ENCODE data around the gene ZNF280B. TPM values are rescaled to one million over a fixed set of nuclear protein-coding genes. Genes with fewer than 3 reads are reported as not detected.

Gene ZNF280B
- total RNA-seq, 1 experiment from 2014 or later = 5.5 TPM

DNA sequence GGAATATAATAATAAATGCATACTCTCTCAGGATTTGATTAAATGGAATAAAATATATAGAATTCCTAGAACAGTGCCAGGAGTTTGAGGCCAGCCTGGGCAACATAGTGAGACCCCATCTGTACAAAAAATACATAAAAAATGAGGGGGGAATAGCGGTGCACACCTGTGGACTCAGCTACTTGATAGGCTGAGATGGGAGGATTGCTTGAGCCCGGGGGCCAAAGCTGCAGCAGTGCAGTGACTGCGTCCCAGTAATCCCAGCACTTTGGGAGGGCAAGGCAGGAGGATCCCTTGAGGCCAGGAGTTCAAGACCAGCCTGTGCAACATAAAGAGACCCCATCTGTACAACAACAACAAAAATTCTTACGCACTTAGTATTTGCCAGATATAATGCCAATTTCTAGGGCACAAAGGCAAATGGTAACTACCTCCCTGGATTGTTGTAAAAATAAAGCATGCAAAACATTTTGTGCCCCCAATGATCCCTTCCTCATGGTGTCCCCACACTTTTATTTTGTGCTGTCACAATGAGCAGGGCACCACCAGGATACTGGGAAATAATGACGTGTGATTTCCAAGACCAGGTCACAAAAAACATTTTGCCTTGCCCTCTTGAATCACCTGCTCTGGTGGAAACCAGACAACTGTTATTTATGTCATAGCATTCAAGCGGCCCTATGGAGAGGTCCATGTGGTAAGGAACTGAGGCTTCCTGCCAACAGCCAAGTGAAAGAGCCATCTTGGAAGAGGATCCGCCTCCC lies 29.9 kb upstream of the ZNF280B start:
- no peaks in the 10 kb centered on the region for H3K36me3 ChIP-seq (ENCODE audit: control insufficient read depth in 1 of 2, insufficient read depth in 2 of 2, low read length in 2 of 2)
- CTCF ChIA-PET = interaction anchor here (1.4 kb wide), 1 partner anchor 38 kb away, joined by 3 read pairs; no protein-coding TSS in a partner anchor
- intact Hi-C loops (cut with micrococcal nuclease) = no loop called here
- H3K9me2 ChIP-seq (ENCODE audit: insufficient read depth) = no peaks in the 10 kb centered on the region
- no peak overlapping the region for H3K9ac ChIP-seq (ENCODE audit: low read length)
- RAD21 ChIA-PET (ENCODE audit: low non-redundant PET in 1 of 2, low total read pairs in 2 of 2, uncharacterized antibody in 2 of 2, unreplicated experiment in 2 of 2) = no interaction called here
- H4K20me1 ChIP-seq (ENCODE audit: insufficient read depth) = no peaks in the 10 kb centered on the region
- DNase-seq (ENCODE audit: low read depth, low spot score) (no peak), ATAC-seq (no peak)
- TF ChIP-seq FOSL1 (IDR thresholded peaks at IDR 0.05; ENCODE audit: low read depth) = no peak
- no peak for TF ChIP-seq YY1 (IDR thresholded peaks at IDR 0.05; ENCODE audit: extremely low read depth, insufficient replicate concordance, low read depth, low read length)
- no peak for TF ChIP-seq EZH2phosphoT487 (IDR thresholded peaks at IDR 0.05; ENCODE audit: borderline replicate concordance)
- TF ChIP-seq ZNF274 (IDR thresholded peaks at IDR 0.05; ENCODE audit: low read depth, low read length) = no peak
- no peak for TF ChIP-seq SRF (IDR thresholded peaks at IDR 0.05; ENCODE audit: low read depth)
- H3K27me3 ChIP-seq (ENCODE audit: insufficient read depth, low read length) = no peaks in the 10 kb centered on the region
- no peak overlapping the region for H3K27ac ChIP-seq (ENCODE audit: low read depth, low read length)
- BruUV-seq (replicated peaks) = no TSS peak
- H3K4me3 ChIP-seq (replicated peaks in 1 of 2; ENCODE audit: low read depth in 1 of 2, low read length in 2 of 2) = no peak overlapping the region
- POLR2A ChIA-PET = no interaction called here
- H3K4me2 ChIP-seq (ENCODE audit: low read length) = no peak overlapping the region
- H3K9me3 ChIP-seq (ENCODE audit: control insufficient read depth in 1 of 2, insufficient read depth in 1 of 2, low read depth in 1 of 2, low read length in 2 of 2) = no peaks in the 10 kb centered on the region
- no peak overlapping the region for H2AFZ ChIP-seq (ENCODE audit: low read depth, low read length, poor library complexity, severe bottlenecking)
- H3K4me1 ChIP-seq (ENCODE audit: control insufficient read depth in 1 of 2, insufficient read depth in 2 of 2, low read length in 2 of 2) = no peaks in the 10 kb centered on the region
- no peaks in the 10 kb centered on the region for H3K79me2 ChIP-seq (ENCODE audit: insufficient read depth, low read length)

DNA sequence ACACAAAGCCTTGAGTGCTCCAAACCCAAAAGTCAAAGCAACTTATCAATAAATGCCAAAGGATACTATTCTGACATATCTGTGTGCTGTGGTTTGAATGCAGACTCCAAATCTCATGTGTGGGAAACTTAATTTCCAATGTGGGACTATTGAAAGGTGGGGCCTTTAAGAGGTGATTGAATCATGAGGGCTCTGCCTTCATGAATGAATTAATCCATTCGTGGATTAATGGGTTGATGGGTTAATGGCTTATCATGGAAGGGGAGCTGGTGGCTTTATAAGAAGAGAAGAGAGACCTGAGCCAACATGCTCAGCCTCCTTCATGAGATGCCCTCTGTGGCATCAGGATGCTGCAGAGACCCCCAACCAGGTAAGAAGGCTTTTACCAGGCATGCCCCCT lies 28.4 kb upstream of the ZNF280B start:
- Histone ChIP-seq H3K9me3 (ENCODE audit: control insufficient read depth in 1 of 2, insufficient read depth in 1 of 2, low read depth in 1 of 2, low read length in 2 of 2) (no peaks in the 10 kb centered on the region), H3K4me1 (ENCODE audit: control insufficient read depth in 1 of 2, insufficient read depth in 2 of 2, low read length in 2 of 2) (no peaks in the 10 kb centered on the region), H3K4me3 (replicated peaks in 1 of 2; ENCODE audit: low read depth in 1 of 2, low read length in 2 of 2) (no peak overlapping the region), H4K20me1 (ENCODE audit: insufficient read depth) (no peaks in the 10 kb centered on the region), H3K79me2 (ENCODE audit: insufficient read depth, low read length) (no peaks in the 10 kb centered on the region), H3K9ac (ENCODE audit: low read length) (no peak overlapping the region), H2AFZ (ENCODE audit: low read depth, low read length, poor library complexity, severe bottlenecking) (no peak overlapping the region), H3K4me2 (ENCODE audit: low read length) (no peak overlapping the region), H3K9me2 (ENCODE audit: insufficient read depth) (no peaks in the 10 kb centered on the region), H3K36me3 (ENCODE audit: control insufficient read depth in 1 of 2, insufficient read depth in 2 of 2, low read length in 2 of 2) (no peaks in the 10 kb centered on the region), H3K27ac (ENCODE audit: low read depth, low read length) (no peak overlapping the region), H3K27me3 (ENCODE audit: insufficient read depth, low read length) (no peaks in the 10 kb centered on the region)
- POLR2A ChIA-PET = interaction anchor here (0.5 kb wide), 1 partner anchor 39 kb away, joined by 3 read pairs; no protein-coding TSS in a partner anchor
- no peak for TF ChIP-seq SP1 (IDR thresholded peaks at IDR 0.05; ENCODE audit: low read depth)
- no peak for TF ChIP-seq EZH2 (IDR thresholded peaks at IDR 0.05)
- TF ChIP-seq, protein P1, sequence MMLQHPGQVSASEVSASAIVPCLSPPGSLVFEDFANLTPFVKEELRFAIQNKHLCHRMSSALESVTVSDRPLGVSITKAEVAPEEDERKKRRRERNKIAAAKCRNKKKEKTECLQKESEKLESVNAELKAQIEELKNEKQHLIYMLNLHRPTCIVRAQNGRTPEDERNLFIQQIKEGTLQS (IDR thresholded peaks at IDR 0.05) = no peak
- no peak for TF ChIP-seq ZFX (IDR thresholded peaks at IDR 0.05)
- TF ChIP-seq CEBPB (IDR thresholded peaks at IDR 0.05; ENCODE audit: low read depth) = no peak
- TF ChIP-seq FOSL1 (IDR thresholded peaks at IDR 0.05; ENCODE audit: low read depth) = no peak
- no peak for TF ChIP-seq CBX3 (IDR thresholded peaks at IDR 0.05; ENCODE audit: low read depth)
- no peak for TF ChIP-seq EGR1 (IDR thresholded peaks at IDR 0.05; ENCODE audit: low read depth)
- no peak for TF ChIP-seq CTCF (IDR thresholded peaks at IDR 0.05 in 2 of 3, conservative IDR thresholded peaks at IDR 0.05 in 1 of 3; ENCODE audit: borderline replicate concordance in 1 of 3, insufficient read depth in 1 of 3, low read depth in 2 of 3, low read length in 2 of 3)
- TF ChIP-seq, protein P2, sequence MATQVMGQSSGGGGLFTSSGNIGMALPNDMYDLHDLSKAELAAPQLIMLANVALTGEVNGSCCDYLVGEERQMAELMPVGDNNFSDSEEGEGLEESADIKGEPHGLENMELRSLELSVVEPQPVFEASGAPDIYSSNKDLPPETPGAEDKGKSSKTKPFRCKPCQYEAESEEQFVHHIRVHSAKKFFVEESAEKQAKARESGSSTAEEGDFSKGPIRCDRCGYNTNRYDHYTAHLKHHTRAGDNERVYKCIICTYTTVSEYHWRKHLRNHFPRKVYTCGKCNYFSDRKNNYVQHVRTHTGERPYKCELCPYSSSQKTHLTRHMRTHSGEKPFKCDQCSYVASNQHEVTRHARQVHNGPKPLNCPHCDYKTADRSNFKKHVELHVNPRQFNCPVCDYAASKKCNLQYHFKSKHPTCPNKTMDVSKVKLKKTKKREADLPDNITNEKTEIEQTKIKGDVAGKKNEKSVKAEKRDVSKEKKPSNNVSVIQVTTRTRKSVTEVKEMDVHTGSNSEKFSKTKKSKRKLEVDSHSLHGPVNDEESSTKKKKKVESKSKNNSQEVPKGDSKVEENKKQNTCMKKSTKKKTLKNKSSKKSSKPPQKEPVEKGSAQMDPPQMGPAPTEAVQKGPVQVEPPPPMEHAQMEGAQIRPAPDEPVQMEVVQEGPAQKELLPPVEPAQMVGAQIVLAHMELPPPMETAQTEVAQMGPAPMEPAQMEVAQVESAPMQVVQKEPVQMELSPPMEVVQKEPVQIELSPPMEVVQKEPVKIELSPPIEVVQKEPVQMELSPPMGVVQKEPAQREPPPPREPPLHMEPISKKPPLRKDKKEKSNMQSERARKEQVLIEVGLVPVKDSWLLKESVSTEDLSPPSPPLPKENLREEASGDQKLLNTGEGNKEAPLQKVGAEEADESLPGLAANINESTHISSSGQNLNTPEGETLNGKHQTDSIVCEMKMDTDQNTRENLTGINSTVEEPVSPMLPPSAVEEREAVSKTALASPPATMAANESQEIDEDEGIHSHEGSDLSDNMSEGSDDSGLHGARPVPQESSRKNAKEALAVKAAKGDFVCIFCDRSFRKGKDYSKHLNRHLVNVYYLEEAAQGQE (IDR thresholded peaks at IDR 0.05; ENCODE audit: low read depth) = no peak
- ATAC-seq (no peak), DNase-seq (ENCODE audit: low read depth, low spot score) (no peak)
- RAD21 ChIA-PET (ENCODE audit: low non-redundant PET in 1 of 2, low total read pairs in 2 of 2, uncharacterized antibody in 2 of 2, unreplicated experiment in 2 of 2) = no interaction called here
- CTCF ChIA-PET = no interaction called here
- intact Hi-C loops (cut with micrococcal nuclease) = no loop called here
- no TSS peak for BruUV-seq (replicated peaks)

All from HCT116 (cell line).